HepG2 (cell line): ENCODE data around the gene RREB1. TPM values are rescaled to one million over a fixed set of nuclear protein-coding genes. Genes with fewer than 3 reads are reported as not detected.

Source experiments
- ATAC-seq: fragments of 200-7000 bp; cut with Tn5 transposase; 3 replicates; pipeline ENCODE4 v1.9.1; 2020; ENCODE audit warnings: mild to moderate bottlenecking, moderate library complexity
- BruUV-seq: library from RNA; stranded (reverse); fragments of 400-500 nt; replicated peaks from 2 replicates; lab custom pipeline; 2021; lab: Mats Ljungman, UMichigan
- CTCF ChIA-PET: fragments of 300-600 bp; formaldehyde crosslinking; extraction: SDS; loops from one replicate; lab custom pipeline; 2021; ENCODE audit warnings: low total read pairs, inconsistent platforms, low intra/inter-chr PET ratio; lab: Yijun Ruan, JAX
- POLR2A ChIA-PET: fragments of 350-600 bp; sonication (Branson Sonifier 250); formaldehyde crosslinking; loops from one replicate; lab custom pipeline; 2020; ENCODE audit warnings: antibody characterized with exemption, inconsistent platforms; lab: Yijun Ruan, JAX
- DNase-seq: peaks from one replicate; pipeline ENCODE4 v3.0.0-alpha.2; 2015; ENCODE audit warnings: low spot score
- FAIRE-seq: peaks from 3 replicates; lab custom pipeline; 2011; peaks lifted over from hg19 to GRCh38; lab: Jason Lieb, UNC
- H2AFZ ChIP-seq: one replicate; pipeline ENCODE4 v1.6.1; 2011; ENCODE audit warnings: low read length, inconsistent platforms
- H3K27ac ChIP-seq: fragments of 300-600 bp; 3 replicates; pipeline ENCODE4 v1.8.0; 2011; ENCODE audit warnings: mixed run types, mild to moderate bottlenecking, mixed read lengths, low read length, inconsistent platforms; ENCODE audit not compliant: insufficient read depth; ENCODE audit errors: extremely low read length
- H3K27me3 ChIP-seq, 2 experiments: fragments of 200-600 bp in 1 of 2; 2 replicates in 1 of 2; 3 replicates in 1 of 2; pipeline versions ENCODE4 v1.6.0 to v1.8.0; 2011; ENCODE audit warnings: low read length in 2 of 2, mild to moderate bottlenecking in 2 of 2, moderate library complexity in 2 of 2, inconsistent platforms in 1 of 2; ENCODE audit not compliant: insufficient read depth in 2 of 2, control insufficient read depth in 1 of 2
- H3K36me3 ChIP-seq, 2 experiments: fragments of 200-600 bp in 1 of 2; replicated peaks in 1 of 2; 2 replicates in 1 of 2; 3 replicates in 1 of 2; pipeline versions ENCODE4 v1.5.1 to v1.8.0; 2011; ENCODE audit warnings: low read length in 2 of 2, inconsistent platforms in 1 of 2; ENCODE audit not compliant: insufficient read depth in 2 of 2, control insufficient read depth in 1 of 2
- H3K4me1 ChIP-seq: 2 replicates; pipeline ENCODE4 v1.5.1; 2012; ENCODE audit warnings: low read length, inconsistent platforms; ENCODE audit not compliant: insufficient read depth
- H3K4me2 ChIP-seq: 2 replicates; pipeline ENCODE4 v1.6.0; 2011; ENCODE audit warnings: low read depth, low read length, inconsistent platforms
- H3K4me3 ChIP-seq, 3 experiments: fragments of 200-600 bp in 1 of 3; sonication (generic), shearing (Covaris generic) in 1 of 3; replicated peaks in 1 of 3; 2 replicates each; pipeline ENCODE4 v1.5.1; 2011 to 2016; ENCODE audit warnings: low read length in 3 of 3, inconsistent platforms in 2 of 3, low read depth in 2 of 3, mild to moderate bottlenecking in 2 of 3, control low read depth in 1 of 3, mixed read lengths in 1 of 3; ENCODE audit not compliant: insufficient read depth in 1 of 3
- H3K79me2 ChIP-seq: one replicate; pipeline ENCODE4 v1.6.1; 2011; ENCODE audit warnings: low read length, inconsistent platforms; ENCODE audit not compliant: insufficient read depth
- H3K9ac ChIP-seq: 2 replicates; pipeline ENCODE4 v1.6.0; 2011; ENCODE audit warnings: mild to moderate bottlenecking, low read depth, low read length, inconsistent platforms; ENCODE audit not compliant: insufficient read depth
- H3K9me3 ChIP-seq: 2 replicates; pipeline ENCODE4 v1.5.1; 2012; ENCODE audit warnings: mild to moderate bottlenecking, low read length
- H4K20me1 ChIP-seq: 2 replicates; pipeline ENCODE4 v1.6.0; 2011; ENCODE audit warnings: inconsistent platforms, mild to moderate bottlenecking, low read length, moderate library complexity; ENCODE audit not compliant: insufficient read depth
- CEBPG ChIP-seq: IDR thresholded peaks from 2 replicates; pipeline ENCODE4 v1.6.1; 2016
- FLYWCH1 ChIP-seq: sonication (generic); formaldehyde crosslinking; IDR thresholded peaks from 2 replicates; pipeline ENCODE4 v1.8.1; 2023; ENCODE audit warnings: mild to moderate bottlenecking, missing genetic modification reagents
- HMG20B ChIP-seq: conservative IDR thresholded peaks from 2 replicates; pipeline ENCODE4 v1.6.1; 2016; ENCODE audit warnings: missing genetic modification reagents, missing compliant biosample characterization
- IKZF1 ChIP-seq: fragments of 450-650 bp; IDR thresholded peaks from 2 replicates; pipeline ENCODE4 v1.7.1; 2016
- MAFK ChIP-seq, 2 experiments: IDR thresholded peaks in 1 of 2; conservative IDR thresholded peaks in 1 of 2; 2 replicates each; pipeline ENCODE4 v1.6.1; 2011; ENCODE audit warnings: improper control_type of control experiment in 2 of 2, low read length in 2 of 2
- RBM22 ChIP-seq: fragments of 200-400 bp; formaldehyde crosslinking; optimal IDR thresholded peaks from 2 replicates; pipeline ENCODE3; 2017; ENCODE audit warnings: mild to moderate bottlenecking, low read length, moderate library complexity
- REST ChIP-seq, 2 experiments: IDR thresholded peaks; 2 replicates each; pipeline ENCODE4 v1.6.1; 2011 to 2012; ENCODE audit warnings: low read length in 2 of 2, borderline replicate concordance in 1 of 2, low read depth in 1 of 2, mild to moderate bottlenecking in 1 of 2, moderate library complexity in 1 of 2
- SMAD9 ChIP-seq: sonication (generic); formaldehyde crosslinking; IDR thresholded peaks from 2 replicates; pipeline ENCODE4 v1.5.1; 2020; ENCODE audit warnings: mild to moderate bottlenecking, missing genetic modification reagents
- ZNF501 ChIP-seq: sonication (generic); formaldehyde crosslinking; IDR thresholded peaks from 2 replicates; pipeline ENCODE4 v1.5.1; 2020; ENCODE audit warnings: mild to moderate bottlenecking, moderate library complexity, missing genetic modification reagents
- ZNF572 ChIP-seq: sonication (generic); formaldehyde crosslinking; IDR thresholded peaks from 2 replicates; pipeline ENCODE4 v1.5.1; 2020; ENCODE audit warnings: mild to moderate bottlenecking, missing genetic modification reagents
- ZNF607 ChIP-seq: sonication (generic); formaldehyde crosslinking; IDR thresholded peaks from 2 replicates; pipeline ENCODE4 v1.5.1; 2020; ENCODE audit warnings: missing genetic modification reagents, mild to moderate bottlenecking, borderline replicate concordance
- ZNF619 ChIP-seq: sonication (generic); formaldehyde crosslinking; IDR thresholded peaks from 2 replicates; pipeline ENCODE4 v1.4.0; 2020; ENCODE audit warnings: mild to moderate bottlenecking, missing genetic modification reagents
- ZNF629 ChIP-seq: sonication (generic); formaldehyde crosslinking; conservative IDR thresholded peaks from 2 replicates; pipeline ENCODE4 v1.5.0; 2020; ENCODE audit warnings: missing genetic modification reagents
- ZNF7 ChIP-seq: IDR thresholded peaks from 2 replicates; pipeline ENCODE4 v1.6.1; 2016; ENCODE audit warnings: missing biosample characterization, missing genetic modification reagents
- ZNF891 ChIP-seq: sonication (generic); formaldehyde crosslinking; IDR thresholded peaks from 2 replicates; pipeline ENCODE4 v1.5.0; 2020; ENCODE audit warnings: mild to moderate bottlenecking, missing genetic modification reagents
- WGBS: methylation state at CpG from one replicate; pipeline ENCODE4 v1.1.6; 2017; ENCODE audit warnings: low lambda C conversion rate; 5-methylcytosine and 5-hydroxymethylcytosine counted together
- in situ Hi-C: cut with HindIII; loops from 2 replicates; pipeline ENCODE4 v1.10.0; 2017; ENCODE audit warnings: low pct_unique_long_range_greater_than_20kb; ENCODE audit not compliant: extremely low pct_ligation_motif_present
- intact Hi-C: fragments of 100-400 bp; cut with micrococcal nuclease; formaldehyde crosslinking; loops from one replicate; pipeline ENCODE4 v1.10.0; 2022; ENCODE audit not compliant: unreplicated experiment
- polyA plus RNA-seq, 8 experiments: library from polyadenylated mRNA; depleted of rRNA in 3 of 8; stranded (reverse) in 7 of 8; unstranded in 1 of 8; fragments of >200 nt; fragmentation: Illumina TruSeq in 4 of 8; extraction: Trizol in 4 of 8; gene quantifications; 2 replicates each; pipeline versions ENCODE4 v1.2.1 to v1.2.3, GENCODE V29; 2011 to 2016; ENCODE audit warnings: low read depth in 4 of 8, missing spikeins in 1 of 8, mixed read lengths in 1 of 8; ENCODE audit not compliant: insufficient read depth in 1 of 8
- total RNA-seq, 5 experiments: library from RNA; depleted of rRNA; stranded (reverse); fragments of >200 nt; fragmentation: Illumina TruSeq; extraction: Trizol; gene quantifications; 2 replicates each; pipeline ENCODE4 v1.2.3, GENCODE V29; 2016; ENCODE audit warnings: low read depth in 1 of 5
- TF ChIP-seq, protein P1 (sequence below): sonication (generic); formaldehyde crosslinking; conservative IDR thresholded peaks from 2 replicates; pipeline ENCODE4 v1.8.1; 2023; ENCODE audit warnings: missing genetic modification reagents

Gene RREB1
- total and polyA plus RNA-seq, 2 of the 13 experiments (the other 11 are each of a cell fraction or from before 2014, with no cell fraction given): 6.1 to 23.2 TPM

- H3K36me3 ChIP-seq: peaks cover 30 to 68% of the 10 kb centered on the region in 2 experiments
- H3K4me2 ChIP-seq: peak overlapping the region; percentile 21; the same call in 1 of the 2 replicates
- FAIRE-seq: no peak
- peak; percentile 68 for TF ChIP-seq RBM22
- TF ChIP-seq SMAD9: no peak
- 0 out of 2 replicates have a peak, but pooled peaks have one; percentile 21 for TF ChIP-seq ZNF891 (CRISPR knock-in tag)
- 0 out of 2 replicates have a peak, but pooled peaks have one; percentile 67 for TF ChIP-seq FLYWCH1 (CRISPR knock-in tag)
- TF ChIP-seq ZNF619 (CRISPR knock-in tag): no peak
- TF ChIP-seq HMG20B (CRISPR knock-in tag): no peak
- TF ChIP-seq IKZF1: no peak
- TF ChIP-seq ZNF572 (CRISPR knock-in tag): 0 out of 2 replicates have a peak, but pooled peaks have one; percentile 20
- peak; percentile 41; the same call in 1 of the 2 replicates for TF ChIP-seq CEBPG (CRISPR knock-in tag)
- TF ChIP-seq, protein P1, sequence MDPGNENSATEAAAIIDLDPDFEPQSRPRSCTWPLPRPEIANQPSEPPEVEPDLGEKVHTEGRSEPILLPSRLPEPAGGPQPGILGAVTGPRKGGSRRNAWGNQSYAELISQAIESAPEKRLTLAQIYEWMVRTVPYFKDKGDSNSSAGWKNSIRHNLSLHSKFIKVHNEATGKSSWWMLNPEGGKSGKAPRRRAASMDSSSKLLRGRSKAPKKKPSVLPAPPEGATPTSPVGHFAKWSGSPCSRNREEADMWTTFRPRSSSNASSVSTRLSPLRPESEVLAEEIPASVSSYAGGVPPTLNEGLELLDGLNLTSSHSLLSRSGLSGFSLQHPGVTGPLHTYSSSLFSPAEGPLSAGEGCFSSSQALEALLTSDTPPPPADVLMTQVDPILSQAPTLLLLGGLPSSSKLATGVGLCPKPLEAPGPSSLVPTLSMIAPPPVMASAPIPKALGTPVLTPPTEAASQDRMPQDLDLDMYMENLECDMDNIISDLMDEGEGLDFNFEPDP (CRISPR knock-in tag): 0 out of 2 replicates have a peak, but pooled peaks have one; percentile 80
- 0 out of 2 replicates have a peak, but pooled peaks have one; percentile 41 for TF ChIP-seq ZNF501
- TF ChIP-seq ZNF7: peak; percentile 67; the same call in 1 of the 2 replicates
- TF ChIP-seq REST (IDR thresholded peaks at IDR 0.05; ENCODE audit: borderline replicate concordance in 1 of 2, low read depth in 1 of 2, low read length in 2 of 2): no peak
- peak; percentile 67; the same call in 1 of the 2 replicates for TF ChIP-seq ZNF629 (CRISPR knock-in tag)
- TF ChIP-seq ZNF607 (CRISPR knock-in tag): 0 out of 2 replicates have a peak, but pooled peaks have one; percentile 46
- 0 out of 4 replicates have a peak, but pooled peaks of 1 of the 2 experiments have one; percentile 8 for TF ChIP-seq MAFK (conservative IDR thresholded peaks at IDR 0.05 in 1 of 2, IDR thresholded peaks at IDR 0.05 in 1 of 2; ENCODE audit: low read length in 2 of 2)
- TF ChIP-seq, all 625 proteins: peak for 11
- no peak overlapping the region for H2AFZ ChIP-seq
- CTCF ChIA-PET: no interaction called here
- ATAC-seq: no peak
- WGBS: 98% methylated on average over 16 of the region's 16 CpGs
- H3K9ac ChIP-seq: no peak overlapping the region
- DNase-seq: no peak
- H3K4me1 ChIP-seq: peaks cover 35% of the 10 kb centered on the region
- intact Hi-C loops: no loop called here
- POLR2A ChIA-PET: interaction anchor here (1.1 kb wide), 1 partner anchor 94 kb away, joined by 3 read pairs; the partner anchor contains the start of gene RREB1
- H3K27ac ChIP-seq: peak overlapping the region; percentile 74
- H3K27me3 ChIP-seq: no peaks in the 10 kb centered on the region
- H3K9me3 ChIP-seq: no peaks in the 10 kb centered on the region
- BruUV-seq: no TSS peak
- peaks cover 21% of the 10 kb centered on the region for H3K79me2 ChIP-seq
- H4K20me1 ChIP-seq: no peaks in the 10 kb centered on the region
- in situ Hi-C loops: no loop called here
- H3K4me3 ChIP-seq: no peak overlapping the region
Measured at GRCh38 chr6:7201732-7202541, 94.2 kb downstream of the RREB1 start.
